SHP77 treated with DMSO at 0.1 percent for 48 hours (cell line): ENCODE measurements around the gene AANAT.

Experiments
- DNase-seq: peaks from one replicate; lab custom pipeline; 2025; lab: John Stamatoyannopoulos, UW

The AANAT gene

DNA sequence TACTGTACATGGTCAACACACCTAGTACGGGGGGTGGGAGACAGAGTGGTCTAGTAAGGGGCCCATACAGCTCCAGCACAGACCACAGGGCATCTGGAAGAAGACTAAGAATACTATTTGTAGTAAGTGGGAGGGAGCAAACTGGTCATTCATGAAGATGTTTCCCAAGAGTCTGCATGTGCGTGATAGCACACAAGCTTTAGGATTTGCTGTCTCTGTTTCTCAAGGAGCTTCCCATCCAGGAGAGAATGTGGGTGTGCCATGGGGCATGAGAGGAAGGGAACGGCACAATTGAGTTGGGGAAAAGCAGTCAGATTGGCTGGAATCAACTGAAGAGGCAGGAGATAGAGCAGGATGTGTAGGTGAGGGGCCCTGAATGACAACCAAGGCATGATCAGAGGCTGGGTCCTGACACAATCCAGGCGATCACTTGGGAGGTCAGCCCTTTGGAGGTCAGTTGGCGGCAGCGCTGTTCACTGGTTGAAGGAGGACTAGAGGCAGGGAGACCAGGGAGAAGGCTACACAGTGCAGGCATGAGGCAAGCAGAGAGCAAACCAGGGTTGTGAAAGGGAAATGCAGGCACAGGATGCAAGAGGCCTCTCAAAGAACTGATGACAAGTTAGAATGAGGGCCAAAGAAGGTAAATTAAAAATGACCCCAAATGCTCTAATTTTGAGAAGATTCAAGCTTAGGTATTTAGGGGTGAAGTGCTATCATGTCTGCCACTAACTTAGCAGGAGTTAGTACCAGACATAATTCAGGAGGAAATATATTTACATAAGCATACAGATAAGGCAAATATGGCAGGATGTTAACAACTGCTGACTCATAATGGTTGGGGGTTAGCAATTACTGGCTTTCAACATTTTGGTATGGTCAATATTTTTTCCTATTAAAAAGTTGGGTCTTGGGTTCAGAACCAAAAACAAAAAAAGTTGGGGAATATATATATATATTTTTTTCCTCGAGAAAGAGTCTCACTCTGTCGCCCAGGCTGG is 24.8 kb upstream of the AANAT start:
- DNase-seq = no peak

DNA sequence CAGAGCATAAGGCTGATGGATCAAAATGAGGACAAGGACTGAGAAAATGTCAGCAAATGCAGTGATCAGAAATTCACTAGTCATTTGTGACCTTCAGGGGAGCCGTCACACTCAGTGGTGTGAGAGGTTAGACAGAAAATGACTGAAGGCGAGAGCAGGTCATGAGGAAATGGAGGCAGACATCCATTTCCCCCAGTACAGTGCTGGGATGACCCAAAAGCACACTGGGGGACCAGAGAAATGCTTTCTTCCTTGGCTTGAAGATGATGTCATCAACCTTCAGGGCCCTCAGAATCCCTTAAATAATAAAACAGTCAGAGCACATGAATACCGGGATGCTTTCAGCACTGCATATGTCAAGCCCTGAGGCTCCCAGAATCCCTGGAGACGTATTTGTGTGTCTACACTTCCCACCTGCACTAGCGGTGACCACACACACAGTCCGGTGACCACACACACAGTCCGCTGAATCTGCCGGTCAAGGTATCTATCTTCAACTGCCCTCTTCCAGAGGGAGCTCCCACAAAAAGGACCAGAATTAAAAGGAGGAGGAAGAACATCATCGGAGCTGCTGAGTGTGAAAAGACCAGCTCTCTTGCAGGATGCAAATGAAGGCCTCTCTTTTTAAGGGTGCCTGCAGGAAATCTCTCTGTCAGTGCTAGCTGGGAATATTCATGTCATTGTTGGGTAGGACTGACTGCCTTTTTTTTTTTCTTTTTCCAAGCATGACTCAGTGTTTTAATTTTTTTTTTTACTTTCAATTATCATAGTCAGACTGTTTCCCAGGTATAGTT is 22.7 kb upstream of the AANAT start:
- DNase-seq = no peak

DNA sequence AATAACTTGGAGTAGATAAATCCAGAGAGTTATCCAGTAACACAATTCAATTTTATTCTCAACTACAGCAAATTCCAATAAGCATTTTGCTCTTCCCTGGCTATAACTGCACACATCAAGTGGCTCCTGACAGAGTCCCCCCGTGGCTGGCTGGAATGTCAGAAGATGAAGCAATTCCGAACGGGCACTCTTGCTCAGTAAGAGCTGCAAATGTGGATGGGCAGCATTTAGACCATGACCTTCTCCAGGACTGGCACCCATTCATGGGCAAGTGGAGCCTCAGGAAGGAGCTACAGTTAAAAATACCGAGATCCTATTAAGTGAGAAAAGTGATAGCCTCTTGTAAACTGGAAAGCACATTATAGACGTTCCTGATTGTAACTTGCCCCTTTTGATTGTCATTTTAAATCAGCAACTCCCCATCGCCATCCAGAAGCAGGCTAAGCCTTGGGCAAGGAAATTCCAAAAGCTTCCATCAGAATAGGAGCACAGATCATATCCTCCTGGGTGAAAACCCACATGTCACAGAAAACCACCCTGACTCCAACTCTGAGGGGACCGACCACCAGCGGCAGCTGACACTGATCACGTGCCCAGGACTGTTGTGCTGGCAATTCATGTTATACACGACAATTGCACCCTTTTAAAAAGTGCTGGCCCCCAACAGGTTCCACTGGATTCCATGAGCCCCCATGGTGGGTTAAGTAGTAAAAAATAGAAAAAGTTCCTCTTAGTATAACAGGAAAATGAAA is 21.5 kb upstream of the AANAT start:
- DNase-seq = no peak

DNA sequence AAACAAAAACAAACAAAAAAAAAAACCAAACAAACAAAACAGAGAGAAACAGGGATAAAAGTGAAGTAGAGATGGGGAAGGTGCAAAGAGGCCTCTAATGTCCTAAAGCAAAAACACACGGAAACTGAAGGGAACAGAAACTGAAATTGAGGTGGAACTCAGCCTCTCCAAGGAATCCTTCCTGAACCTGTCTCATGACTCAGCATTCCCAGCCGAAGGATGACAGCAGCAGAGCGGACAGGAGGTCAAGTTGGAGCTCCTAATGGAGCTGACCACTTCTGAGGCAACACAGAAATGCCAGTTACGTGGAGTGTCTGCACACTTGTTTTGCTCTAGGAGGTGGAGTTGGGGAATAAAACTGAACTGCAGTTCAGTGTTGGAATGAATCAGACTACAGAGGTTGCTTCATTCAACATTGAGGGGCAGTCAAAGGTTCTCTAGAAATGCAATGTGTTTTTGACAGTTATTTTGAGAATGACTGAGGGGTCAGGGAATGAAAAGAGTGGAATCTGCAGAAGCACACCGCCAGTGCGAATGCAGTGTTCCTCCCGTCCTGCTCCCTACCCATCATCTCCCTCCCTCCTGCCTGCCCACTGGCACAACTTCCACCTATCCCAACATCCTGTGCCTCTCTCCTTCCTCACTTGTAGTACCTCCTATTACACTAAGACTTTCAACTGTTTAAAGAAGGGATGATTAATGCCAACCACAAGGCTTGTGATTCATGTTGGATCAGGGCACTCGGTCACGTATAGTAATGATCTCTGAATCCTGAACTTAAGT is 20.8 kb upstream of the AANAT start:
- DNase-seq = no peak

DNA sequence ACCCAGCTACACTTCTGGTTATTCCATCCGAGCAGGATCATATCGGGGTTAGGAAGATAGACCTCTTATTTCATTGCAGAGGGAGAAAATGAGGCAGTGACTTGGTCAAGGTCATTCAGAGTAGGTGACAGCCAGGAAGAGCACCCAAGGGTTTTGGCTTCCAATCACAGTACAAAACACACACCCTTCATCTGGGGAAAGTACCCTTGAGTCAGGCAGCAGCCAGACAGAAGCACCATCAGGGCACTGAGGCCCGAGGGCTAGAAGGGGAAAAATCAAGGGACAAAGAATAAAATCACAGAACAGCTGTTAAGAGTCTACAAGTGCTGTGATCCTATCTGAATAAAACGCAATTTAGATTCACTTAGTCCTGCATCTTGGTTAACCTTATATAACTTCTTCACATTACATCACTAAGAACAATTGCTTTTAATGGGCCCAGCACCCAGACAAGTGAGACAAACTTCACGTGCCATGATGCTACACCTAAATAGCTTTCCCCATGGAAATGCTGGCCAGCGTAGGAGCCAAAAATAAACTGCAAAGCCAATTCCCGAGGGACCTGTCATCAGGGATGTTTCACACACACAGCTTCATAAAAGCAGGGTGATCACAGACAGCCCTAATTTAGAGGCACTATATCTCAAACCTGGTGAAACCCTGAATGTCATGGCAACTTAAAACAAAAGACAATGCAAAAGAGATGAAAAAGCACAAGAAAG is 19.3 kb upstream of the AANAT start:
- DNase-seq = no peak

DNA sequence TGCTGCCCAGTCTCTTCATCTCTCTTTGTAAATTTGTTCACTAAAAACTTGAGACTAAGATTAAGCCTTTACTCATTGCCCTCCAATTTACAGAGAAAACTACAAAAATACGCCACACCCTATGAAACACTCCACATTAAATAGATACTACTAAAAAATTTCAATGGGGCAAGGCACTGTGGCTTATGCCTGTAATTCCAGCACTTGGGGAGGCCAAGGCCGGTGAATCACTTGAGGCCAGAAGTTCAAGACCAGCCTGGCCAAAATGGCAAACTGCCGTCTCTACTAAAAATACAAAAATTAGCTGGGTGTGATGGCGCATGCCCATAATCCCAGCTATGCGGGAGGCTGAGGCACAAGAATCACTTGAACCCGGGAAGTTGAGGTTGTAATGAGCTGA is 18.3 kb upstream of the AANAT start:
- no peak for DNase-seq

DNA sequence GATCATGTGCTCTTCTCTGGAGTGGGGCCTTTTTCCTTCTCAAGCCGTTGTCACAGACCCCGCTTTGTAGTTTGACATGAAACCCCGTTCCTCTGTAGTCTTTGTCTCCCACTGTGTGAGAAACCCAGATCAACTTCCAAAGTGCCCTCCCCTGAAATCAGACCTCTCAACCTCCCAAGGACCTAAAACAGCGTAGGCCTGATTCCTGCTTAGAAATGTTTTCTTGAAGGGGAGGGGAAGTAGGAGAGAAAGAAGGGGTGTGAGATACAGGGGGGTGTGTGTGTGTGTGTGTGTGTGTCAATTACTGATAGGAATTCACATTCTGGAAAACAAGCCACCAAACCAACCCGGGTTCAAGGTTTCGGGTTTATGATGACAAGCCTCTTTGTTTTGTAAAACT is 15.9 kb upstream of the AANAT start:
- no peak for DNase-seq

DNA sequence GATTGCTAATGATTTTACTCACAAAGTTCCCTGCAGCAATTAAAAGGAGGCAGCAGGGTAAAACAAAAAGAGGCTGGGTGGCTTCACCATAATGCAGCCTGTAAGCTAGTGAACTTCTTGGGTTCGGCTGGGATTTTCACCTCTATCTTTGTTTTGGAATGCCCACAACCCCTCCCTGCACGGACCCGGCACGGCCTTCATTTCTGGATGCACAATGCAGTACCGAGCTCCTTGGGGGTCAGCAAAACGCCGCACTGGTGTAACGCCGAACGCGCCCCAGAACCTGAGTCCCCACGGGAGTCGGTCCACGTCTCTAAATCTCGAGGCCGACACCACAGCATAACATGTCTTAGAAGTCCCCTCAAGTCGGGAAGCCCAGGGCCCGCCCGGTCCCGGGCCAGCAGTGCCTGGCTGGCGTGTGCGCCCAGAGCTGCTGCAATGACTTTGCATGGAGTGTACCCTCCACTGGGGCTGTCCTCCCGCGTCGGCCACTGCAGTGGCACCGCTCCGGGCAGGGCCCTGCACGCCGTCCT is 15.2 kb upstream of the AANAT start:
- DNase-seq = no peak

DNA sequence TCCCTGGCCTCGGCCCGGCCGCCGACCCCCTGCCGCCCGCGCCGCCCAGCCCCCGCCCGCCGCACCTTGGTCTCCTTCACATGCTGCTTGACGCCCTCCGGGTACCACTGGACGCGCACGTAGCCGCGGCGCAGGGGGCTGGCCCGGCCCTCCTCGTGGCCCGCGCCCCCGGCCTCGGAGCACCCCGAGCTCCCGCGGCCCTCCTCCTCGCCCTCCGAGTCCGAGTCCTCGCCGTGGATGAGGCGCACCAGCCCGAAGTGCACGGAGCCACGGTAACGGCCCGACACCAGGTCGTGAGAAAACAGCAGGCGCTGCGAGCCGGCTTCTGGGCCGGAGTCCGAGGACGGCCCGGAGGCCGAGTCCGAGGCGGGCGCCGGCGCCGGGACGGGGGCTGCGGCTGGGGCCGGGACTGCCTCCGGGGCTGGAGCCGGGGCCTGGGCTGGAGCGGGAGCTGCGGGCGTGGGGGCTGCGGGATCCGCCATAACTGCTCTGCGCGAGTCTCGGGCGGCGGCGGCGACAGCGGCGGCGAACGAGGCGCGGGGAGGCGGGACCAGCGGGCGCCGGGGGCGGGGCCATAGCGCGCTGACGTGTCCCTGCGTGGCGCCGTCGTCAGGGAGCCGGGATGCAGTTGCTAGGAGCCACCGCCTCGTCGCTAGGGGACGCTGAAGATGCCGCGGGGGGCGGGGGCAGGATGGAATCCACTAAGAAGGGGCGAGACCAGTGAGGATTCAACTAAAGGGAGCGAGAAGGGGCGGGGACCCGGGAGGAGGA is 14.6 kb upstream of the AANAT start, which contains the start of gene UBE2O:
Gene UBE2O, minus strand, starts transcription at position 493 of the 771 bp plus-strand sequence. Its CDS starts 11 bp downstream, at position 482.
- peak; percentile 83 for DNase-seq

DNA sequence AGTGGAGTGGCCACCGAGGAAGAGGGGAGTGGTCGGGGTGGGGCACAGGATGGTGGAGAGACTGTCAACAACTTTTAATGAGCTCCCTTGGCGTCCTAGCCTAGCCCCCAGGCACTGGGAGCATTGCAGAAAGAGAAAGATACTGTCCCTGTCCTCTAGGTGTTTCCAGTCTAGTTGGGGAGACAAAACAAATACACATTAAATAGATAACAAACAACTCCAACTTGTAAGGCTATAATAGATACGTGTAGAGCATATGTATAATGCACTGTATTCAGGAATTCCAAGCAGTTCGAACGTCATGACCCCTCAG is 14.0 kb upstream of the AANAT start:
- DNase-seq = no peak

DNA sequence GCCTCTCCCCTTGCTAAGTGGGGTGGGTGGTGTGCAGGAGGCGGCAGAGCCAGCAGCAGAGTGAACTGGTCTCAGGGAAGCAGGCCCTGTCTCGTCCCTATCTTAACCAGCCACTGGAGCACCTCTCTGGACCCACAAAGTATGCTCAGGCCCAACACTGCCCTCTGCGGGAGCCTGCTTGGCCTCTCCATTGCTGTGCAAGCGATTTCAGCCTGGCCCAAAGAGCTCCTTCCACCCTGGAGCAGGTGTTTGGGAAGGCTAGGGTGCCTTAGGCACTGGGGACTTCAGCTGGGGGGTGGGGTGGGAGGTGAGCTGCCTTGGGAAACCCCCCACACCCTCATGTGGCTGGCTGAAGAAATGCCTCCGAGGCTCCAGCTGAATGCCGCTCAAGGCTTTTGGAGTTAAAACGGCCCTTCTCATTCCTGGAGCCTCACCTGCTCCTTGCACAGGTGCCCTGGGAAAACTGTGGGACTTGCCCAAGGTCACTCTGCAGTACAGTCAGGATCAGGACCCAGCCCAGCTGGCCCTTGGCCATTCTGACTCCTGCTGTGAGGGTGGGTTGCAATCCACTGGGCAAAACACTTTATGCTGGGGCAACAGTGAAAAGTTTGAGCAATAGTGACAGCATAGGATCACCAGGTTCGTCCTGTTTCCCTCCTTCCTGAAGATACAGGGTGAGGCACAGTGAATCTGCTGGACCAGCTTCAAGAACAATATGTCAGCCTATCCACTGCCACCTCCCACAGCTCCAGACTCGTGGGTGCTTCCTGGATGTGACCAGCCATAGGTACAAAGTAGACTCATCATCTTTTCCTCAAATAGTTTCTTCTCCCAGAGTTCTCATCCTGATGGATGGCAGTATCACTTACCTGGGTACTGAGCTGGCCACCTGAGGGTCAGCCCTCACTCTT is 8.6 kb upstream of the AANAT start:
- no peak for DNase-seq

DNA sequence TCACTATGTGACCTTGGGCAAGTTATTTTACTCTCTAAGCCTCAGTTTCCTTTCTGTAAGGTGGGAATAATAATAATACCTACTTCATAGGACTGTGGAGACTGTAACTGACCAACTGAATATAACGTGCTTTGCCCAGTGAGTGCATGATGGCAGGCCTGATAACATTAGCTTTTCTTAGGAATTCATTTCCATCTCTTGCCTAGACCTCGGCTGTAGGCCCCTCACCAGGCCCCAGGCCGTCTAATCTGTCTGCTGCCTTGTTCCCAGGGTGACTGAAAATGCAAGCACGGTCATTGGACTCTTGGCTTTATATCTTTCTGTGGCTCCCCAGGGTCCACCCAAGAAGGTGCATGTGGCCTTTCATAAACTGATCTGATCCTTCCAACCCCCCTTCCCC is 7.7 kb upstream of the AANAT start:
- no peak for DNase-seq

DNA sequence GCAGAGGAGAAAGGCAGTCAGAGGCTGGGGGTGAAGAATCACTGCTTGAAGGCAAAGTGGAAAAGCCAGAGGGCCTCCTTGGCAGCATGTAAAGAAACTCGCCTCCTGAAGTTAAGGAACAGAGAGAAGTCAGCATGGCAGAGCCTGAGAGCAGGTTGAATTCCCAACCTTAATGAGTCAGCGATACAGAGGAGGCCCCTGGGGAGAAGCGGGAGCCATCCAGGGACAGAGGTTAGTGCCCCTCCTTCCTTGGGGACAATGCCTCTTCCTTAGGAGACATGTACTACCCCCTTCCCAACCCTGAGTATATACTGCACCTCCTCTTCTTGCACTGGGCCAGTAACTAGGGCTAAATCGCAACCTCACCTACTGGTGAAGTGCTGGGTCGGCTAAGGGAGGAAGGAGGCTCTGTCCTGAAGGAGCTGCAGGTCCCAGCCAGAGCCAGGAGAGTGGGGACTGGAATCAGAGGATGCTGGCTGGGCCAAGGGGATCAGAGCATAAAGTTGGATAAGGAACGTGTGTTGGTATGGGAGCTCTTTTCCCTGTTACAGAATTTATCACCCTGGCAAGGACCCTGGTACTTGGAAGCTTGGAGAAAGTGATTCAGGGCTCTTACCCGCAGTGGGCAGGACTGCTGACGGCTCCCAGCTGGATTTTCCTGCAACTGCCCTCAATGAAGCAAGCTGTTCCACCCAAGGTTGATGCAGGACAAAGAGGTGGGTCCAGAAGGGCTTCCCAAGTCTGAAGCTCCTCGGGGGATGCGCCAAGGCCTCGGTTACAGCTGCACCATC is 5.4 kb upstream of the AANAT start:
- no peak for DNase-seq

DNA sequence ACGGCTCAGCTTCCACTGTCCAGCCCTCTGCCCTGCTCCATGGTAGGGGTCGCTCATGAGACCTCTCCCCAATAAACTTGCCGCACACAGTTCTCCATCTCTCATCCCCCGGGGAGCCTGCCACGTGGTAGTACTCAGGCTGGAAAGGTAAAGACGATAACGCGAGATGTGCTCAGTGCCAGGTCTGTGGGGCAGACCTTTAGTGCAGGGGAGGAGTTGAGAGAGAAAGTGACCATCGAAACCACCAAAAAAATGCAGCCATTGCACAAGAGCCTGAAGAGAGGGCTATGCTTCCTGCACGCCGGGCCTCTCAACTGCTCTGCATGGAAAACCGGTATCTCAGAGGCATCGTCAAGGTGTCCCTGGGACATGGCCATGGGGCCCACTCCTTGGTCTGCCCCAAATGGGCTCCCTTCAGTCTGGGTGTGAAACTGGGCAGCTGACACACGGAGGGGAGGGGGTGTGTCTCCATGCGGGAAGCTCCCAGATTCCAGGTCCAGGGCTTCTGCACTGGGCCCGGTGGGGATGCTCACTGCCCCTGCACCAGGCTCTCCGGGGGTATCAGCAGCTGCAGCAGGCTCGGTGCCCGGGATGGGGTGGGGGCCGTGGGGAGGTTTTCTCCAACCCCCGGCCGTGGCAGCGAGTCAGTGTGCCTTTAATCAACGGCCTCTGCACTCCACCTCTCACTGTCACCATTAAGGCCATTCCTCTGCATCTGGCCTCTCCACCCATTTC is 4.7 kb upstream of the AANAT start:
- DNase-seq = no peak

DNA sequence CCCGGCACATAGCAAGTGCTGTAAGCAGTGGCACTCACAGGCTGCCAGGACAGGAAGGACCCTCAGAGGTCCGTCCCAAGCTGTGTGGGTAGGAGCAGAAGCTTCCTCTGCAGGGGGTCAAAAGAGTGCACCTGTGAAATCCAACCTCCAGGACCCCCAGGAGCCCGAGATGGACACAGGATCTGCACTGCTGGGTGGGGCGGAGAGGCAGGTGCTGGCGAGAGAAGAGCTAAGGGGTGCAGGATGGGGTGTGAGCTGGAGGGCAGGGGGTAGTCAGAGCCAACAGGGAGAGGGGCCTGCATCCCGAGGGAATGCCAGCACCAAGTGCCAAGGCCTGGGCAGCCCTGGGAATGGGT is 650 bp upstream of the AANAT start:
- no peak for DNase-seq

DNA sequence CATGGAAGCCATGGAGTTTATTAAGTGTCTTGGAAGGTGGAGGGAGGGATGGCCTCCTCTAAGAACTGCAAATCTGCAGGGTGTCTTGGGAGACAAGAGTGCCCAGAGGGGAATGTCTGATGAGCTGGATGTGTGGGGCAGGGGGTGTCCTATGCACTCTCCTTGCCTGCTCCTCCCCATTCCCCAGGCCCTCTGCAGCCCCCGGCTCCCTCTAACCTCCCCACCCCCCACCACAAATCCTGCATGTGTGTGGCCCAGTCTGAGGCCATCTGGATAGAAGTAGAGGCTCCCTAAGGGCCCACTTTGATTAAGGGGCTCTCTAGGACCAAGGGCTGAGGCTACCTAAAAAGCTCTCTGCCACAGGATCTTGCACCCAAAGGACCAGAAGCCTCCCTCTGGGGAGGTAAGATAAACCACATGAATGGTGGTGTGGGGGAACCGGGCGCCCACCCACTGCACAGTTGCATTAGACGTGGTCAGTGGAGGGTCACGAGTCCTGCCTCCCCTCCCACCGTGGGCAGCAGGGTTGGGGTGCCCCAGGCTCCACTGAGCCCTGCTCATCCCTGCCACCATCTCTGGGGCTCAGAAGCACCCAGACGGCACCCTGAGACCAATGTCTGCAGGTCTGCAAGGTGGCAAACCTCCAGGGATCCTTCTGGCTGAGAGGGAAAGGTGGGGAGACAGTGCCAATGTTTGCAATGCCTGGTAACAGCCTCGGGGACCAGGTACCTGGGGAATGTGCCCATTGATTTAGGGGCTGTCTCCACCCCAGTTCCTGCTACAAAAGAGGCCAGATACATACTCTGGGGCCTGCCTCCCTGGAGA is 618 bp downstream of the AANAT start:
- DNase-seq = no peak

DNA sequence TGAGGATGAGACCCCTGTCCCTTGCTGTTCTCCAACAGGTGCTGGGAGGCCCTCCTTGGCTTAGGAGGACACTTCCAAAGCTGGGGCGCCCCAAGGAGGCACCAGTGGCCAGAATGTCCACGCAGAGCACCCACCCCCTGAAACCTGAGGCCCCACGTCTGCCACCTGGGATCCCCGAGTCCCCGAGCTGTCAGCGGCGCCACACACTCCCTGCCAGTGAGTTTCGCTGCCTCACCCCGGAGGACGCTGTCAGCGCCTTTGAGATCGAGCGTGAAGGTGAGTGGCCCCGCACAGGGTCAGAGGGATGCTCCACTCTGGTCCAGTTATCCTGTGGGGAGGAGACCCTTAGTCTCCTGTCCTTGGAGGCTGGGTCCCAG is 1.2 kb downstream of the AANAT start:
- DNase-seq = no peak
